HepG2 (cell line): ENCODE measurements around the gene UCMA. TPM values are rescaled to one million over a fixed set of nuclear protein-coding genes. Genes with fewer than 3 reads are reported as not detected.

ENCODE experiments used
- ATAC-seq: fragments of 200-7000 bp; cut with Tn5 transposase; 3 replicates; pipeline ENCODE4 v1.9.1; 2020; ENCODE audit warnings: mild to moderate bottlenecking, moderate library complexity
- BruUV-seq: library from RNA; stranded (reverse); fragments of 400-500 nt; replicated peaks from 2 replicates; lab custom pipeline; 2021; lab: Mats Ljungman, UMichigan
- CTCF ChIA-PET: fragments of 300-600 bp; formaldehyde crosslinking; extraction: SDS; loops from one replicate; lab custom pipeline; 2021; ENCODE audit warnings: low total read pairs, inconsistent platforms, low intra/inter-chr PET ratio; lab: Yijun Ruan, JAX
- POLR2A ChIA-PET: fragments of 350-600 bp; sonication (Branson Sonifier 250); formaldehyde crosslinking; loops from one replicate; lab custom pipeline; 2020; ENCODE audit warnings: antibody characterized with exemption, inconsistent platforms; lab: Yijun Ruan, JAX
- DNase-seq: peaks from one replicate; pipeline ENCODE4 v3.0.0-alpha.2; 2015; ENCODE audit warnings: low spot score
- FAIRE-seq: peaks from 3 replicates; lab custom pipeline; 2011; peaks lifted over from hg19 to GRCh38; lab: Jason Lieb, UNC
- H2AFZ ChIP-seq: one replicate; pipeline ENCODE4 v1.6.1; 2011; ENCODE audit warnings: low read length, inconsistent platforms
- H3K27ac ChIP-seq: fragments of 300-600 bp; 3 replicates; pipeline ENCODE4 v1.8.0; 2011; ENCODE audit warnings: mixed run types, mild to moderate bottlenecking, mixed read lengths, low read length, inconsistent platforms; ENCODE audit not compliant: insufficient read depth; ENCODE audit errors: extremely low read length
- H3K27me3 ChIP-seq, 2 experiments: fragments of 200-600 bp in 1 of 2; 2 replicates in 1 of 2; 3 replicates in 1 of 2; pipeline versions ENCODE4 v1.6.0 to v1.8.0; 2011; ENCODE audit warnings: low read length in 2 of 2, mild to moderate bottlenecking in 2 of 2, moderate library complexity in 2 of 2, inconsistent platforms in 1 of 2; ENCODE audit not compliant: insufficient read depth in 2 of 2, control insufficient read depth in 1 of 2
- H3K36me3 ChIP-seq, 2 experiments: fragments of 200-600 bp in 1 of 2; replicated peaks in 1 of 2; 2 replicates in 1 of 2; 3 replicates in 1 of 2; pipeline versions ENCODE4 v1.5.1 to v1.8.0; 2011; ENCODE audit warnings: low read length in 2 of 2, inconsistent platforms in 1 of 2; ENCODE audit not compliant: insufficient read depth in 2 of 2, control insufficient read depth in 1 of 2
- H3K4me1 ChIP-seq: 2 replicates; pipeline ENCODE4 v1.5.1; 2012; ENCODE audit warnings: low read length, inconsistent platforms; ENCODE audit not compliant: insufficient read depth
- H3K4me2 ChIP-seq: 2 replicates; pipeline ENCODE4 v1.6.0; 2011; ENCODE audit warnings: low read depth, low read length, inconsistent platforms
- H3K4me3 ChIP-seq, 3 experiments: fragments of 200-600 bp in 1 of 3; sonication (generic), shearing (Covaris generic) in 1 of 3; replicated peaks in 1 of 3; 2 replicates each; pipeline ENCODE4 v1.5.1; 2011 to 2016; ENCODE audit warnings: low read length in 3 of 3, inconsistent platforms in 2 of 3, low read depth in 2 of 3, mild to moderate bottlenecking in 2 of 3, control low read depth in 1 of 3, mixed read lengths in 1 of 3; ENCODE audit not compliant: insufficient read depth in 1 of 3
- H3K79me2 ChIP-seq: one replicate; pipeline ENCODE4 v1.6.1; 2011; ENCODE audit warnings: low read length, inconsistent platforms; ENCODE audit not compliant: insufficient read depth
- H3K9ac ChIP-seq: 2 replicates; pipeline ENCODE4 v1.6.0; 2011; ENCODE audit warnings: mild to moderate bottlenecking, low read depth, low read length, inconsistent platforms; ENCODE audit not compliant: insufficient read depth
- H3K9me3 ChIP-seq: 2 replicates; pipeline ENCODE4 v1.5.1; 2012; ENCODE audit warnings: mild to moderate bottlenecking, low read length
- H4K20me1 ChIP-seq: 2 replicates; pipeline ENCODE4 v1.6.0; 2011; ENCODE audit warnings: inconsistent platforms, mild to moderate bottlenecking, low read length, moderate library complexity; ENCODE audit not compliant: insufficient read depth
- CEBPB ChIP-seq: IDR thresholded peaks from 2 replicates; pipeline ENCODE4 v1.6.1; 2011; ENCODE audit warnings: low read depth, low read length, improper control_type of control experiment, borderline replicate concordance
- HNRNPK ChIP-seq: fragments of 200-400 bp; formaldehyde crosslinking; IDR thresholded peaks from 2 replicates; pipeline ENCODE4 v1.6.1; 2018; ENCODE audit warnings: low read length, low read depth, moderate library complexity, mild to moderate bottlenecking; ENCODE audit not compliant: poor library complexity, severe bottlenecking
- IKZF5 ChIP-seq: IDR thresholded peaks from 2 replicates; pipeline ENCODE4 v1.6.1; 2018; ENCODE audit warnings: missing genetic modification reagents, mild to moderate bottlenecking, missing compliant biosample characterization
- MIER2 ChIP-seq: IDR thresholded peaks from 2 replicates; pipeline ENCODE4 v1.6.1; 2016; ENCODE audit warnings: missing biosample characterization, missing genetic modification reagents
- NFE2L2 ChIP-seq: fragments of 150-350 bp; IDR thresholded peaks from 2 replicates; pipeline ENCODE4 v1.6.1; 2014; ENCODE audit warnings: low read length
- SRF ChIP-seq: IDR thresholded peaks from 2 replicates; pipeline ENCODE4 v1.6.1; 2011; ENCODE audit warnings: mild to moderate bottlenecking, low read depth, low read length, moderate library complexity
- ZNF562 ChIP-seq: sonication (generic); formaldehyde crosslinking; IDR thresholded peaks from 2 replicates; pipeline ENCODE4 v1.8.0; 2022; ENCODE audit warnings: missing genetic modification reagents, borderline replicate concordance
- WGBS: methylation state at CpG from one replicate; pipeline ENCODE4 v1.1.6; 2017; ENCODE audit warnings: low lambda C conversion rate; 5-methylcytosine and 5-hydroxymethylcytosine counted together
- in situ Hi-C: cut with HindIII; loops from 2 replicates; pipeline ENCODE4 v1.10.0; 2017; ENCODE audit warnings: low pct_unique_long_range_greater_than_20kb; ENCODE audit not compliant: extremely low pct_ligation_motif_present
- intact Hi-C: fragments of 100-400 bp; cut with micrococcal nuclease; formaldehyde crosslinking; loops from one replicate; pipeline ENCODE4 v1.10.0; 2022; ENCODE audit not compliant: unreplicated experiment
- polyA plus RNA-seq, 8 experiments: library from polyadenylated mRNA; depleted of rRNA in 3 of 8; stranded (reverse) in 7 of 8; unstranded in 1 of 8; fragments of >200 nt; fragmentation: Illumina TruSeq in 4 of 8; extraction: Trizol in 4 of 8; gene quantifications; 2 replicates each; pipeline versions ENCODE4 v1.2.1 to v1.2.3, GENCODE V29; 2011 to 2016; ENCODE audit warnings: low read depth in 4 of 8, missing spikeins in 1 of 8, mixed read lengths in 1 of 8; ENCODE audit not compliant: insufficient read depth in 1 of 8
- total RNA-seq, 5 experiments: library from RNA; depleted of rRNA; stranded (reverse); fragments of >200 nt; fragmentation: Illumina TruSeq; extraction: Trizol; gene quantifications; 2 replicates each; pipeline ENCODE4 v1.2.3, GENCODE V29; 2016; ENCODE audit warnings: low read depth in 1 of 5

Gene UCMA
- total and polyA plus RNA-seq, 2 of the 13 experiments (the other 11 are each of a cell fraction or from before 2014, with no cell fraction given): not detected

GRCh38 chr10:13195016-13195415, 39.2 kb downstream of the UCMA start:
- H2AFZ ChIP-seq: no peak overlapping the region
- intact Hi-C loops: no loop called here
- POLR2A ChIA-PET: no interaction called here
- no peaks in the 10 kb centered on the region for H3K79me2 ChIP-seq
- ATAC-seq: no peak
- H3K4me3 ChIP-seq: no peak overlapping the region
- H3K27ac ChIP-seq: no peak overlapping the region
- WGBS: 97% methylated on average over 6 of the region's 6 CpGs
- no peaks in the 10 kb centered on the region for H3K27me3 ChIP-seq
- no peak overlapping the region for H3K4me2 ChIP-seq
- CTCF ChIA-PET: no interaction called here
- no peaks in the 10 kb centered on the region for H3K9me3 ChIP-seq
- no TSS peak for BruUV-seq
- no peak for TF ChIP-seq IKZF5
- 0 out of 2 replicates have a peak, but pooled peaks have one; percentile 11 for TF ChIP-seq NFE2L2
- no peak for TF ChIP-seq MIER2
- TF ChIP-seq HNRNPK: no peak
- no peak for TF ChIP-seq ZNF562 (CRISPR knock-in tag)
- TF ChIP-seq, all 625 proteins: peak for 1
- in situ Hi-C loops: no loop called here
- H3K36me3 ChIP-seq: peaks cover 9 to 57% of the 10 kb centered on the region in 2 experiments
- FAIRE-seq (no peak), DNase-seq (no peak)
- H4K20me1 ChIP-seq: no peaks in the 10 kb centered on the region
- H3K9ac ChIP-seq: no peak overlapping the region
- H3K4me1 ChIP-seq: no peaks in the 10 kb centered on the region

- FAIRE-seq (no peak), DNase-seq (no peak), ATAC-seq (no peak)
- in situ Hi-C loops: no loop called here
- Histone ChIP-seq H3K4me2 (no peak overlapping the region), H2AFZ (no peak overlapping the region), H3K79me2 (no peaks in the 10 kb centered on the region), H3K9ac (no peak overlapping the region), H3K27ac (no peak overlapping the region), H3K27me3 (no peaks in the 10 kb centered on the region), H3K4me3 (no peak overlapping the region), H4K20me1 (no peaks in the 10 kb centered on the region), H3K4me1 (no peaks in the 10 kb centered on the region), H3K9me3 (no peaks in the 10 kb centered on the region), H3K36me3 (peaks cover 9 to 53% of the 10 kb centered on the region in 2 experiments)
- intact Hi-C loops: no loop called here
- WGBS: 96% methylated on average over 7 of the region's 7 CpGs
- no TSS peak for BruUV-seq
- TF ChIP-seq CEBPB (peak; percentile 57; the same call in 1 of the 2 replicates), SRF (no peak)
- ChIA-PET POLR2A (no interaction called here), CTCF (no interaction called here)
These were observed 40.5 kb downstream of the UCMA start for GRCh38 chr10:13193637-13194036.
